CD14-positive monocyte (primary cell): ENCODE results near the gene ZNF407. TPM values are rescaled to one million over a fixed set of nuclear protein-coding genes. Genes with fewer than 3 reads are reported as not detected.
A peak's percentile ranks its signal among the peaks of the same experiment; 100 is the strongest.

Source experiments
- DNase-seq, 3 donors: peaks; one replicate each; pipeline ENCODE4 v3.0.0-alpha.2; 2011 to 2022
- H2AFZ ChIP-seq: 2 replicates; pipeline ENCODE4 v1.6.0; 2012; ENCODE audit warnings: mild to moderate bottlenecking, low read depth, low read length, inconsistent platforms; ENCODE audit not compliant: insufficient read depth, poor library complexity, severe bottlenecking
- H3K27ac ChIP-seq, 2 donors: 1 replicate in 1 of 2; 2 replicates in 1 of 2; pipeline ENCODE4 v1.5.1; 2012 to 2013; ENCODE audit warnings: low read length in 2 of 2, control low read depth in 1 of 2, inconsistent platforms in 1 of 2, low read depth in 1 of 2, mild to moderate bottlenecking in 1 of 2
- H3K27me3 ChIP-seq, 2 donors: one replicate each; pipeline versions ENCODE4 v1.6.0 to v1.6.1; 2011 to 2013; ENCODE audit warnings: low read length in 2 of 2; ENCODE audit not compliant: control insufficient read depth in 2 of 2, insufficient read depth in 2 of 2
- H3K36me3 ChIP-seq, 2 donors: replicated peaks in 1 of 2; 1 replicate in 1 of 2; 2 replicates in 1 of 2; pipeline versions ENCODE4 v1.5.1 to v1.6.1; 2012 to 2013; ENCODE audit warnings: low read length in 2 of 2, control low read depth in 1 of 2, inconsistent platforms in 1 of 2, mild to moderate bottlenecking in 1 of 2; ENCODE audit not compliant: insufficient read depth in 2 of 2, control insufficient read depth in 1 of 2
- H3K4me1 ChIP-seq, 2 donors: 1 replicate in 1 of 2; 2 replicates in 1 of 2; pipeline versions ENCODE4 v1.5.1 to v1.6.1; 2012 to 2013; ENCODE audit warnings: low read length in 2 of 2, control low read depth in 1 of 2, inconsistent platforms in 1 of 2, mild to moderate bottlenecking in 1 of 2, moderate library complexity in 1 of 2; ENCODE audit not compliant: insufficient read depth in 2 of 2, control insufficient read depth in 1 of 2
- H3K4me2 ChIP-seq: replicated peaks from 2 replicates; pipeline ENCODE3; 2012; ENCODE audit warnings: low read length, moderate library complexity, mild to moderate bottlenecking; ENCODE audit not compliant: poor library complexity, severe bottlenecking; ENCODE audit errors: extremely low read depth
- H3K4me3 ChIP-seq, 3 experiments: fragments of 200-600 bp in 1 of 3; sonication (generic) in 1 of 3; replicated peaks in 1 of 3; 1 replicate in 2 of 3; 2 replicates in 1 of 3; pipeline ENCODE4 v1.5.1; 2011 to 2013; ENCODE audit warnings: low read length in 3 of 3, mild to moderate bottlenecking in 3 of 3, control low read depth in 2 of 3, low read depth in 2 of 3, inconsistent platforms in 1 of 3, moderate library complexity in 1 of 3
- H3K79me2 ChIP-seq: 2 replicates; pipeline ENCODE4 v1.6.0; 2012; ENCODE audit warnings: mild to moderate bottlenecking, control low read depth, inconsistent platforms, low read length, moderate library complexity; ENCODE audit not compliant: insufficient read depth
- H3K9ac ChIP-seq: 2 replicates; pipeline ENCODE4 v1.6.0; 2017; ENCODE audit warnings: low read length, mild to moderate bottlenecking; ENCODE audit not compliant: insufficient read depth, poor library complexity, severe bottlenecking
- H3K9me3 ChIP-seq, 2 donors: replicated peaks in 1 of 2; 1 replicate in 1 of 2; 2 replicates in 1 of 2; pipeline versions ENCODE4 v1.5.1 to v1.6.1; 2012 to 2013; ENCODE audit warnings: low read length in 2 of 2, control low read depth in 1 of 2; ENCODE audit not compliant: control insufficient read depth in 1 of 2, insufficient read depth in 1 of 2
- H4K20me1 ChIP-seq: 2 replicates; pipeline ENCODE4 v1.6.0; 2012; ENCODE audit warnings: mild to moderate bottlenecking, low read length, control low read depth, moderate library complexity; ENCODE audit not compliant: insufficient read depth
- H3K27ac Mint-ChIP-seq, 7 donors: one replicate each; pipeline ENCODE4 v1.8.0; 2020; ENCODE audit warnings: mild to moderate bottlenecking in 7 of 7, mixed read lengths in 7 of 7, moderate library complexity in 6 of 7, inconsistent platforms in 2 of 7
- H3K27me3 Mint-ChIP-seq, 3 donors: one replicate each; pipeline ENCODE4 v1.8.0; 2021 to 2022; ENCODE audit warnings: low read depth in 3 of 3, mild to moderate bottlenecking in 3 of 3, mixed read lengths in 3 of 3, moderate library complexity in 3 of 3, inconsistent platforms in 1 of 3
- H3K36me3 Mint-ChIP-seq, 2 donors: one replicate each; pipeline ENCODE4 v1.8.0; 2020; ENCODE audit warnings: mixed read lengths in 2 of 2, inconsistent platforms in 1 of 2, mild to moderate bottlenecking in 1 of 2
- H3K4me1 Mint-ChIP-seq: one replicate; pipeline ENCODE4 v1.8.0; 2020; ENCODE audit warnings: mild to moderate bottlenecking, mixed read lengths
- H3K4me3 Mint-ChIP-seq, 2 donors: one replicate each; pipeline ENCODE4 v1.8.0; 2020; ENCODE audit warnings: mild to moderate bottlenecking in 2 of 2, mixed read lengths in 2 of 2, moderate library complexity in 1 of 2
- H3K9me3 Mint-ChIP-seq, 7 donors: one replicate each; pipeline ENCODE4 v1.8.0; 2020 to 2022; ENCODE audit warnings: mixed read lengths in 7 of 7, mild to moderate bottlenecking in 6 of 7, moderate library complexity in 6 of 7, inconsistent platforms in 2 of 7
- CTCF ChIP-seq: fragments of 200-600 bp; IDR thresholded peaks from one replicate; pipeline ENCODE4 v1.8.0; 2022; ENCODE audit warnings: antibody characterized with exemption, mild to moderate bottlenecking
- WGBS: methylation state at CpG from one replicate; pipeline ENCODE4 v1.1.5; 2013; ENCODE audit warnings: missing lambda C conversion rate; ENCODE audit not compliant: insufficient coverage; 5-methylcytosine and 5-hydroxymethylcytosine counted together
- intact Hi-C, 2 donors: fragments of 100-400 bp; cut with micrococcal nuclease; formaldehyde crosslinking; loops; one replicate each; pipeline versions ENCODE4 v1.15.0 to v1.15.1; 2023
- polyA plus RNA-seq, 3 donors: library from polyadenylated mRNA; depleted of rRNA in 1 of 3; unstranded in 2 of 3; stranded (reverse) in 1 of 3; fragments of 300-500 nt in 2 of 3; fragments of >200 nt in 1 of 3; fragmentation: Illumina TruSeq in 2 of 3; gene quantifications; 1 replicate in 2 of 3; 2 replicates in 1 of 3; pipeline ENCODE4 v1.2.3, GENCODE V29; 2012 to 2021

The ZNF407 gene
- polyA plus RNA-seq, 3 donors = 1.3 to 3.6 (median 1.6) TPM

DNA sequence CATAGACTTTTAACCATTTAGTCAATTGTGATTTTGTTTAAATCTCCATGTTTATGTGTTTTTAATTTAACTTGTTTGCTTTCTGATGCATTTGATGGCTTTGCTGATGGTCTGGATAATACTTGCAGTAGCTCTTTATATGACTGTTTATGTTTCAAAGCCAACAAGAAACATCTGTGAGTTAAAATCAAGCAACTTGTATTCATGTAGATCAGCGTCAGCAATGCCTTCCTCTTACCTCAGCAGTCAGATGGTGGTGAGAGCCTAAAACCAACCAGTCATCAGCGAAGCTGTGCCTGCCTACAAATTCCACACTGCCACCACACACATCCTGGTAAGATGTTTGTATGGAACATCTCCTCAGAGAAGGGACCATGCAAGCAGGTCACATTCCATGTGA, 379.4 kb downstream of the ZNF407 start:
- Mint-ChIP-seq H3K36me3 (peaks cover 13 to 14% of the 10 kb centered on the region in 2 donors), H3K9me3 (no peaks in the 10 kb centered on the region), H3K4me1 (peaks cover 4% of the 10 kb centered on the region), H3K27me3 (no peaks in the 10 kb centered on the region), H3K27ac (no peak overlapping the region), H3K4me3 (no peak overlapping the region)
- Histone ChIP-seq H3K4me1 (no peaks in the 10 kb centered on the region), H3K4me2 (no peak overlapping the region), H3K9ac (no peak overlapping the region), H3K4me3 (no peak overlapping the region), H3K79me2 (no peaks in the 10 kb centered on the region), H4K20me1 (no peaks in the 10 kb centered on the region), H3K27me3 (no peaks in the 10 kb centered on the region), H3K36me3 (no peaks in the 10 kb centered on the region), H3K9me3 (no peaks in the 10 kb centered on the region), H2AFZ (no peak overlapping the region), H3K27ac (no peak overlapping the region)
- intact Hi-C loops = no loop called here
- TF ChIP-seq CTCF = no peak
- 80% methylated on average over 1 of the region's 2 CpGs for WGBS
- DNase-seq = no peak

- no peaks in the 10 kb centered on the region for H3K36me3 ChIP-seq
- H3K9me3 ChIP-seq = no peaks in the 10 kb centered on the region
- no peaks in the 10 kb centered on the region for H3K27me3 ChIP-seq
- intact Hi-C loops = no loop called here
- Mint-ChIP-seq H3K4me3 (no peak overlapping the region), H3K27ac (peak overlapping the region in 4 of 7 donors; percentile 7 to 56 (median 34)), H3K36me3 (peaks cover 9 to 14% of the 10 kb centered on the region in 2 donors), H3K27me3 (no peaks in the 10 kb centered on the region), H3K4me1 (peaks cover 22% of the 10 kb centered on the region), H3K9me3 (no peaks in the 10 kb centered on the region)
- no peak overlapping the region for H3K9ac ChIP-seq
- DNase-seq = no peak
- H3K4me1 ChIP-seq = peaks cover 18 to 20% of the 10 kb centered on the region in 2 donors
- WGBS = 98% methylated on average over 5 of the region's 6 CpGs
- H3K79me2 ChIP-seq = no peaks in the 10 kb centered on the region
- no peak overlapping the region for H3K4me2 ChIP-seq
- H3K27ac ChIP-seq = no peak overlapping the region
- H2AFZ ChIP-seq = no peak overlapping the region
- no peaks in the 10 kb centered on the region for H4K20me1 ChIP-seq
- TF ChIP-seq CTCF = no peak
- no peak overlapping the region for H3K4me3 ChIP-seq
These were observed 383.0 kb downstream of the ZNF407 start for GRCh38 chr18:74980669-74981068.
